Fibroblast of skin of right quadriceps (primary cell): ENCODE data around the gene HCRTR1.
A peak's percentile ranks its signal among the peaks of the same experiment; 100 is the strongest.

Experiments used
- DNase-seq: peaks from one replicate; pipeline ENCODE4 v3.0.0-alpha.2; 2013

Gene HCRTR1

DNA sequence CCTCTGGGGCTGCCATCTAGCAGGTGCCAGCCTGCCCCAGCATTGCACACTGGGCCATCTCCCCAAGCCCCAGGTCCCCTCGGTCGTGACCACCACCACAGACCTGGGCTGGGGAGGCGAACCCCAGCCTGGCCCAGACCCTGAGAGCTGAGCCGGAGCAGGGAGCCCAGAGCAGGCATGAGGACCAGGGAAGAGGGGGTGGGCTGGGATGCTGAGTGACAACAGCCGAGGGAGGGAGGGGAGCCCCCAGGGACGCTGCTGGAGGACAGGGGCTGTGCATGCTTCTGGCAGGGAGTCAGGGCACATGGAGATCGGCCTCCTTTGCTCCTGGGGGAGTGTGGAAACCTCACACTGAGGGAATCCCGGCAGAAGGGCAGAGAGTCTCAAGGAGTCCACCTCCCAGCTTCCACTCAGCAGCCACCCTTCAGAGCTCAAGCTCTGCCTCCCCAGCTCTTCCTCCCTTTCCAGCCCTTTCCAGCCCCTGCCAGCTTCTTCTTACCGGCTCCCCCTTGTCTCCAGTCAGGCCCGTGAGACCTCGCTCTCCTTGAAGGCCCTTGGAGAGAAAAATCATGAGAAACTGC is 50.9 kb downstream of the HCRTR1 start:
- no peak for DNase-seq

DNA sequence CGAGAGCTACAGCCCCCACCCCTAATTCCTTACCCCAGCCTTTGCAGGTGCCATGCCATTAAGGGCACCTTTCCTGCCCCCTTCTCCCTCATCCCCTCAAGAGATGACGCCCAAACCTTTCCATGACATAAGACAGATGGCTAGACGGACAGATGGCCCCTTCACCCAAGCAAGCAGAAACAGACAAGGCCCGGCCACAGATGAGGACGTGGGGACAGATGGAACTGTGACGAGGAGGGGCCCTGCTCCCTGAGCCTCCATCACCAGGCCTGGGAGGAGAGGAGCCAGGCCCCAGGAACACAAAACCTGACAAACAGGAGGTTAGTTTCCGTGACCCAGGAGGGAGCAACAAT is 51.9 kb downstream of the HCRTR1 start:
- DNase-seq: no peak

DNA sequence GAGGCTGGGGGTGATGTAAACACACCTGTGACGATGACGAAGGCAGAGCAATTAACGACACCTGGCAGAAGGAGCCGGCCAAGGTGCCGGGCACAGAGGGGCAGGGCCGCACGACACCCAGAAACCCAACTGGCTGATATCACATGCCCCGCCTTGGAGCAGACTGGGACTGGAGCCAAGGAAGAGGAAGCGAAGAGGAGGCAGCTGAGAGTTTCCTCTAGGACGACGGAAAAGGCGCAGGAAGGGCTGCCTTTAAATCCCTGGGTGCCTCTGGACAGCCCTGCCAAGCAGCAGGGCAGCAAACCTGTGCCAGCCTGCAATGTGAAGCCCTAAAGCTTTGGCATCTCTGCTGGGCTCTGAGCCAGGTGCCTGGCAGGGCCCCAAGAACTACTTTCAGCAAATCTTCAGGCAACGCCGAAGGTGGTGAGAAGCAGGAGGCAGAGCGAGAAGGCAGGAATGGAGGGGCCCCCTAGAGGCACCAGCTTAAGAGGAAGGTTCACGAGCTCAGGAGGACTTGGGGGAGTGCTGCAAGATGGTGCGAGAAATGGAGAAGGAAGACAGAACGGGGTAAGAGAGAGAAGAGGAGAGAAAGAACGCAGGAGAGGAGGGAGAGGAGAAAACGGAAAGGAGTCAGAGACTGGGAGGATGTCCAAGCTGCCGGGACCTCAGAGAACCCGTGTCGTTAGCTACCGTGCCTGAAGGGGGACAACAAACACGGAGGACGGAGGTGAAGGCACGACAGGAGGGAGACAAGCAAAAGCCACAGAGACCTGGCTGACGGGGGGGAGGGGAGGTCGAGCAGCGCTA is 52.5 kb downstream of the HCRTR1 start:
- DNase-seq: peak; percentile 42

DNA sequence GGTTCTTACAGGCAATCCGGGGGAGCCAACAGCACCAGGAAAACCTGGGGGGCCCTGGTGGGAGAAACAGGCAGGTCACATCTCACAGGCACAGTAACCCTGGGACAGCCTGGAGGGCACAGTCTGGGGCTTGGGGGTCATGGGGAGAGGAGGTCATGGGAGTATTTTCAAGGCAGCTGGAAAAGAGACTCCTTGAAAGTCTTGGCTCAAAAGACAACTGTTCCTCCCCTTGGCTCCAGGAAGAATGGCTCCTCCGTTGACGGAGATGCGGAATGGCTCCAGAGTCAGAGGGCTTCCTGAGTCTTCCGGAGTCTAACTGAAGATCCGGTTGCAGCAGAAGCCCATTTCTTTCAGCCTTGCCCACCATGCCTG is 53.1 kb downstream of the HCRTR1 start:
- no peak for DNase-seq

DNA sequence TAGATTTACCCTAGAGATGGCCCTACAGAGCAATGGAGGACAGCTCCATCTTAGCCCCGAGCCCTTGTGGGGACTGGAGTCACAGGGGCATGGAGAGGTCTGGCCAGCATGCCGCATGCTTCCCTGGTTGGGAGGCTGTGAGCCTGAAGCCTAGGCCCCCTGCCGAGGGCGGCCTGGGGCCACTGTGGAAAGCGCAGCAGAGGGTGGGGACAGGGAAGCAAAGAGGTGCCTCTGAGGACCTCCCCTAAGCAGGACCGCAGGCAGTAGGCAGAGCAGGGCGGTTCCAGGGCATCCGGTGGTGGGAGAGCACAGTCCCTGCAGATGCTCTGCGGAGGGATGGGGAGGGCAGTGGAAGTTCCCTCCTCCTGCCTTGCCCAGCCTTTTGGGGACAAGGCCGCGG is 53.7 kb downstream of the HCRTR1 start:
- DNase-seq: no peak

DNA sequence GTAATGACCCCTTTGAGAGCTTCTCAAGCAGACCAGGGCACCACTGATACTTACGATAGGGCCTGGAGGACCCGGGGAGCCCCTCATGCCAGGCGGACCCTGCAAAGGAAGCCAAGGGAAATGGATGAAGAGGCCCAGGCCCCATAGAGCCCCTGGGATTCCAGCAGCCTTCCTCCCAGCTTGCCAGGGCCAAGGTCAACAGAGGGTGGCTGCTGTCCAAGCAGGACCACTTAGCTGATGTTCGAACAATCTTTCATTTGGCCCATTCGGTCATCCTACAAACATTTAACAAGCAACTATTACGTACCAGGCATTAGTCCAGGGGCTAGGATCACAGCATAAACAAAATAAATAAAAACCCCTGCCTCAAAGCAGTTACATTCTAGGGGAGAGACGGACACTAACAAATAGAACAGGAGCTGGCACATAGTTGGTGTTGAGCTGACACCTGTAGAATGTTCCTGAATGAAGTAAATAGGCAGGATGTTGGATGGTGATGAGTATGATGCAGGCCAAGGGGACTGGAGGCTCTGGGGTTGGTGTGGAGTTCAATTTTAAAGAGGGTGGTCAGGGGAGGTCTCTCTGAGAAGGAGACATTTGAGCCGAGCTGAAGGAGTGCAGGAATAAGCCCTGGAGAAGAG is 54.2 kb downstream of the HCRTR1 start:
- DNase-seq: no peak

DNA sequence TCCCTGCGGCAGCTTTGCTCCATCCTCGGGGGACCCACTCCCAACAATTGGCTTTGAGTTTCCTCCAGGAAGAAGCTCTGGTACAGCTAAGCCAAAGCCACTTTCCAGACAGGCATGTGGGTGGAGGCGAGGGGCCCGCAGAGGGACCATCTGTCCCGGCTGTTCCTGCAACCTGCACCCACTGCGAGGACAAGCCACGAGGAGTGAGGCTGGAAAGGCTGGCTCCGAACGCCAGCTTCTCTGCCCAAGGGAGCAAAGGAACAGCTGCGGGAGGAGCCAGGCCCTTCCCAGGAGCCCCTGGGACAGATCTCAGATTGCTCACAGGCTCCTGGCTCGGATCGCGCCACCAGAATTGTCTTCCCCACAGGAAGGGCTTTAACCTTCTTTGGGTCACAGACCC is 55.5 kb downstream of the HCRTR1 start:
- DNase-seq: no peak

DNA sequence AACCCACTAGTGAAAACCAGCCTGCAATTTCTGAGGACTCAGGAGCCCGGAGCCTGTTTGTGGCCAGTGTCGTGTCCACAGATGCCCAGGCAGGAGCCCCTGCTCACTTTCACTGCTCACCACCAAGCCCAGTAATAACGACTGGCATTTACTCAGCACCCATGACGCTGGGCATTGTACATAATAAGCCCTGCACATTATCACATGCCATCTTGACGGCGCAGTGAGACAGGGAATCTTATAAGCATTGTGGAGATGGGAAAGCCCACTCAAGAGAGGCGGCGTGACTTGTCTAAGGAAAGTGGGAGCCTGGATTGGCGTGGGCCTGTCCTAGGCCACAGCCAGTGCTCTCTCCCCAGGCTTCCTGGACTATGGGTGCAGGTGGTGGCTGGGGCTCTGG is 55.9 kb downstream of the HCRTR1 start:
- DNase-seq: no peak

DNA sequence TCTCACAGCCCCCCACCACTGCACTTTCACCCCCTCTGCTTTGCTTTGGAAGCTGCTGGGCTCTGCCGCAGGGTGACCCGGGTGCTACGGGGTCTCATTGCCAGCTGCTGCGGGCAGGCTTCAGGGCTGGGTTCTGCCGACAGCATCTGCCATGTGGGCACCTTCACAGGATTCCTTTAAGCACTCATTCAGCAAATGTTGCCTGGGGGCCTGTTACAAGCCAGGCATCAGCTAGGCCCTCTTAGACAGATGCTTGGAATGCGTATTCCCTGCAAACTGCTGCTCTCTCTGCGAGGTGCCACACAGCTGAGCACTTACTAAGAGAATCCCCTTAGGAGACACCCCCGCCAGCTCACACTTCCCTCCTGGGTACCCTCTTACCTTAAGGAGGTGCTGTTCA is 57.1 kb downstream of the HCRTR1 start:
- DNase-seq: no peak

DNA sequence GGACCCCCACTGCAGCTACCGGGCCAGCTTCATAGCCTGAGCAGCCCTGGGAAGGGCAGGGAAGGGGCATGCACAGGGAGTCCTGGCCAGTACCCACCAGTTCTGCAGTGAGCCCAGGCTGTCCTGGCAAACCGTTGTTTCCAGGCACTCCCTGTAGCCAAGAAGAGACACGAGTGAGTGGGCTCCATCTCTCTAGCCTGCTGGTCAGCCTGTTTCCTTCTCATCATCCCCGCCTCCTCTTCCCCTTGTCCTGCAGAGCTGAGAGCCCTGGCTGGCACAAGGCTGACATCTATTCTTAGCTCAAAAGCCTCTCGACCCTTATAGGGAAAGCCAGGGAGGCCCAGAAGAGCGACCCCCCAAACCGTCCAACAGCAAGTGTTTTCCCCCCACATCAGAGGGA is 57.7 kb downstream of the HCRTR1 start:
- no peak for DNase-seq

DNA sequence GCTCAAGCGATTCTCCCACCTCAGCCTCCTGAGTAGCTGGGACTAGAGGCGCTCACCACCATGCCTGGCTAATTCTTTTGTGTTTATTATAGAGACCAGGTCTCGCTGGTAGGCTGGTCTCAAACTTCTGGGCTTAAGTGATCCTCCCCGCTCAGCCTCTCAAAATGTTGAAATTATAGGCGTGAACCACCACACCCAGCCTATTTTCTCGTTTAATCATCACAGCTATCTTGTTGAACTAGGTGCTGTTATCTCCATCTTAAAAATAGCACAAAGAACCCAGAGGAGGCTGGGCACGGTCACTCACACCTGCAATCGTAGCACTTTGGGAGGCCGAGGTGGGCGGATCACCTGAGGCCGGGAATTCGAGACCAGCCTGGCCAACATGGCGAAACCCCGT is 58.3 kb downstream of the HCRTR1 start:
- no peak for DNase-seq
